Ovary (tissue), 9 donors: Measurements from ENCODE around the gene CEBPG. TPM values are rescaled to one million over a fixed set of nuclear protein-coding genes. Genes with fewer than 3 reads are reported as not detected.

ENCODE experiments used
- DNase-seq, 5 donors: peaks; one replicate each; pipeline ENCODE4 v3.0.0-alpha.2; 2019 to 2020
- H3K27ac ChIP-seq, 2 donors: fragments of 200-600 bp; one replicate each; pipeline versions ENCODE4 v1.5.1 to v1.8.0; 2019 to 2022
- H3K27me3 ChIP-seq: fragments of 200-600 bp; one replicate; pipeline ENCODE4 v1.8.0; 2022
- H3K36me3 ChIP-seq: fragments of 200-600 bp; sonication (generic); one replicate; pipeline ENCODE4 v1.5.1; 2019
- H3K4me1 ChIP-seq: one replicate; pipeline ENCODE4 v1.8.1; 2013; ENCODE audit warnings: mild to moderate bottlenecking, moderate library complexity; ENCODE audit not compliant: insufficient read depth
- H3K4me3 ChIP-seq: fragments of 200-600 bp; sonication (generic); one replicate; pipeline ENCODE4 v1.5.1; 2017
- H3K9me3 ChIP-seq, 2 donors: fragments of 200-600 bp in 1 of 2; sonication (generic) in 1 of 2; one replicate each; pipeline versions ENCODE4 v1.5.1 to v1.8.1; 2013 to 2019; ENCODE audit warnings: mild to moderate bottlenecking in 1 of 2, moderate library complexity in 1 of 2
- CTCF ChIP-seq, 3 donors: fragments of 450-650 bp in 2 of 3; fragments of 200-600 bp in 1 of 3; IDR thresholded peaks; one replicate each; pipeline versions ENCODE4 v1.5.1 to v1.8.0; 2016 to 2022; ENCODE audit warnings: antibody characterized with exemption in 3 of 3, mild to moderate bottlenecking in 1 of 3
- EP300 ChIP-seq: sonication (generic); formaldehyde crosslinking; IDR thresholded peaks from one replicate; pipeline ENCODE4 v1.6.1; 2017; ENCODE audit warnings: antibody characterized with exemption
- POLR2A ChIP-seq: fragments of 450-650 bp; IDR thresholded peaks from one replicate; pipeline ENCODE4 v1.6.1; 2017; ENCODE audit warnings: antibody characterized with exemption, mild to moderate bottlenecking, moderate library complexity
- WGBS, 3 donors: extraction: QIAGEN DNeasy Blood & Tissue Kit in 1 of 3; methylation state at CpG; one replicate each; pipeline versions ENCODE4 v1.1.5 to v1.1.7; 2013 to 2017; 5-methylcytosine and 5-hydroxymethylcytosine counted together
- intact Hi-C, 4 donors: fragments of 100-400 bp; cut with DNase I; formaldehyde crosslinking; loops; one replicate each; pipeline versions ENCODE4 v1.11.0 to v1.15.1; 2022 to 2023
- polyA plus RNA-seq, 2 donors: library from polyadenylated mRNA; stranded (reverse); fragments of 200-250 nt in 1 of 2; fragments of 350-450 nt in 1 of 2; fragmentation: Illumina TruSeq in 1 of 2; extraction: RNeasy Lipid Tissue Mini Kit (QIAGEN cat#74804) in 1 of 2; gene quantifications; one replicate each; pipeline ENCODE4 v1.2.3, GENCODE V29; 2013 to 2014
- total RNA-seq, 7 donors: library from RNA; depleted of rRNA in 2 of 7; stranded (reverse); fragments of >200 nt in 2 of 7; fragmentation: NEBNext Ultra II Directional in 3 of 7; extraction: Animal tissue kit (Norgen Biotek cat#: 25700) in 3 of 7; gene quantifications; one replicate each; pipeline versions ENCODE4 v1.1.0 to v1.2.4, GENCODE V29; 2016 to 2023
- donor health status: DM: no; HTN: no; CAD: no; lungs with moderate emphysema.
- donor health status: DM: no; HTN: no; CAD: no.
- donor health status: Bipolar disorder and iron deficiency.
- donor health status: DM: yes; HTN: yes; CAD: no.
- donor health status: DM: no; HTN: no; CAD: no.
- donor health status: DM: yes; HTN: yes; CAD: no.

The CEBPG gene
- total and polyA plus RNA-seq, 9 donors = 5.6 to 54.6 (median 12.0) TPM

DNA sequence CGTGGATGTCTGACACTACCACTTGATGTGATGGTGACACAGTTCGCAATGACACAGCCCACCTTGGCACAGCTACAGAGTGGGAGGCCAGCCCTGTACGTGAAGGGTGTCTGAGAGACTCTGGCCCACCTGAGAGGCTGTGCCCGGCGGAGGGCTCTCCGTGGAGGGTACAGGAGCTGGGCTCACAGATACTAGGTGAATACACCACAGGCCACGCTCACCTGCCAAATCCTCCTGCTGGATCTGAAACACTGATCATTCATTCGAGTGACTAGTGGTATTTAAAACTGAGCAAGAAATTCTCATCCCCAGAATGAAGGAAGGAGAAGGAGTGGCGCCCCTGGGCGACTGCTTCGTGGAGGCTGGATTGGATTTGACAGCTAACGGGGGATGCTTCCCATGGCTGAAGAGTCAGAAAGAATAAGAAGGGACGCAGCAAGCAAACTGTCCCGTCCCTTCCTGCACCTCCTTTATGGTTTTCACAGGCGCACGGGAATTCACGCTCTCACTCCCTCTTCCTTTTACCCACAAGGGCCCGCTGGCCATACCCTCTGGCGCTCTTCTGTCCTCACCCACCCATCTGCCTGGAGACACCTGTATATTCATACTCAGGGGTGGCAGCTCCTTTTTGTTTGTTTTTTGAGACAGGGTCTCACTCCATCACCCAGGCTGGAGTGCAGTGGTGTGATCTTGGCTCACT lies 25.0 kb downstream of the CEBPG start:
- Histone ChIP-seq H3K36me3 (no peaks in the 10 kb centered on the region), H3K4me1 (peaks cover 4% of the 10 kb centered on the region), H3K9me3 (no peaks in the 10 kb centered on the region), H3K4me3 (no peak overlapping the region), H3K27me3 (no peaks in the 10 kb centered on the region), H3K27ac (no peak overlapping the region)
- WGBS, 3 donors = 87 to 90% (median 89%) methylated on average over 19 of the region's 19 CpGs
- intact Hi-C loops = loop anchor here in 1 of 4 donors (10.0 kb wide), 1 partner anchor 84 kb away; no protein-coding TSS in a partner anchor
- TF ChIP-seq CTCF (IDR thresholded peaks at IDR 0.05) (no peak), EP300 (no peak), POLR2A (no peak)
- peak in 2 of 5 donors; percentile 11 to 14 for DNase-seq

- Histone ChIP-seq H3K9me3 (no peaks in the 10 kb centered on the region), H3K27ac (no peak overlapping the region), H3K4me1 (peaks cover 4% of the 10 kb centered on the region), H3K27me3 (no peaks in the 10 kb centered on the region), H3K36me3 (no peaks in the 10 kb centered on the region), H3K4me3 (no peak overlapping the region)
- peak in 2 of 5 donors; percentile 8 to 12 for DNase-seq
- TF ChIP-seq POLR2A (no peak), EP300 (no peak)
- WGBS, 3 donors = 91 to 95% (median 92%) methylated on average over 28 of the region's 28 CpGs
- intact Hi-C loops = loop anchor here in 1 of 4 donors (10.0 kb wide), 1 partner anchor 84 kb away; no protein-coding TSS in a partner anchor
Measured at GRCh38 chr19:33399081-33399744, 25.7 kb downstream of the CEBPG start.

DNA sequence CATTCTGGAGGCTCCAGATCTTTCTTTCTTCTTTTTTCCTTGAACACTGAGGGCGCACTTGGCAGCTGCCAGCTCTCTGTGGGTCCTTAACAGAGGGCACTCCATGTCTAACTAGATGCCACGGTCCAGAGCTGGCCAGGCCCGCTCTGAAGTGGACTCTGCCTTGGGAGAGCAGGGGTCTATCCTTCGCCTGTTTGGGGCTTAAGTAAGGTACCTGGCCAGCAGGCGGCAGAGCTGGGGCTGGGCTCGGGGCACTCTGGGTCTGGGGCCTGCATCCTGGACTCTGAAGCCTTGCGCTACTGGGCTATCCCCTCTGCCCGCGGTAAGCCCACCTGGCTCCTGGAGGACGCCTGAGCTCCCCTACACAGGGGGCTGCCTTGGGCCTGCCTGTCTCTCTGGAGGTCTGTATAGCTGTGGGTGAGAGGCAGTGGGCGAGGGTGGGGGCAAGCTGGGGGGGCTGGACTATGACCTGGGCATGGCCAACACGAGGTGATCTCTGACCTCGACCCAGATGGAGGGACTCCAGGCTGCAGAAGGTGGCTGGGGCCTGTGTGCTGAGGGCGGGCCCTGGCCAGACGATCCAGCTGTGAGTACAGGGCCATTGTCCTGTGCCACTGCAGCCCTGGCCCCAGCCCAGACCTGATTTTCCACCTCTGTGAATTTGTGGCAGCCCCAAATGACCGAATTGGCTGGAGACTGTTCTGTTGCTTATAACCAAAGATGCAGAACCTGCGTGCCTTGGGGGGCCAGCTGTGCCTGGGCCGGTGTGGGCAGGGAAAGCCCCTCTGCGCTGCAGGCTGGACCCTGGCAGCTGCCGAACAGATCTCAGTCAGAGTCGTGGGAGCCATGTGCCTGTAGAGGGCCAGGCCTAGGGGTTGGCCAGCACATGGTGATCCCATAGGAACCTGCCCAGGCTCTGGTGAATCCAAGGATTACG lies 26.5 kb downstream of the CEBPG start:
- Histone ChIP-seq H3K27ac (no peak overlapping the region), H3K9me3 (no peaks in the 10 kb centered on the region), H3K27me3 (no peaks in the 10 kb centered on the region), H3K4me3 (no peak overlapping the region), H3K4me1 (peaks cover 4% of the 10 kb centered on the region), H3K36me3 (no peaks in the 10 kb centered on the region)
- 86 to 92% (median 89%) methylated on average over 20 to 22 of the region's 22 CpGs for WGBS, 3 donors
- peak in 2 of 5 donors; percentile 11 to 13 for DNase-seq
- TF ChIP-seq CTCF (IDR thresholded peaks at IDR 0.05) (no peak), EP300 (no peak), POLR2A (no peak)
- intact Hi-C loops = loop anchor here in 2 of 4 donors (10.0 kb wide), 2 partner anchors 85 to 255 kb away; no protein-coding TSS in a partner anchor

DNA sequence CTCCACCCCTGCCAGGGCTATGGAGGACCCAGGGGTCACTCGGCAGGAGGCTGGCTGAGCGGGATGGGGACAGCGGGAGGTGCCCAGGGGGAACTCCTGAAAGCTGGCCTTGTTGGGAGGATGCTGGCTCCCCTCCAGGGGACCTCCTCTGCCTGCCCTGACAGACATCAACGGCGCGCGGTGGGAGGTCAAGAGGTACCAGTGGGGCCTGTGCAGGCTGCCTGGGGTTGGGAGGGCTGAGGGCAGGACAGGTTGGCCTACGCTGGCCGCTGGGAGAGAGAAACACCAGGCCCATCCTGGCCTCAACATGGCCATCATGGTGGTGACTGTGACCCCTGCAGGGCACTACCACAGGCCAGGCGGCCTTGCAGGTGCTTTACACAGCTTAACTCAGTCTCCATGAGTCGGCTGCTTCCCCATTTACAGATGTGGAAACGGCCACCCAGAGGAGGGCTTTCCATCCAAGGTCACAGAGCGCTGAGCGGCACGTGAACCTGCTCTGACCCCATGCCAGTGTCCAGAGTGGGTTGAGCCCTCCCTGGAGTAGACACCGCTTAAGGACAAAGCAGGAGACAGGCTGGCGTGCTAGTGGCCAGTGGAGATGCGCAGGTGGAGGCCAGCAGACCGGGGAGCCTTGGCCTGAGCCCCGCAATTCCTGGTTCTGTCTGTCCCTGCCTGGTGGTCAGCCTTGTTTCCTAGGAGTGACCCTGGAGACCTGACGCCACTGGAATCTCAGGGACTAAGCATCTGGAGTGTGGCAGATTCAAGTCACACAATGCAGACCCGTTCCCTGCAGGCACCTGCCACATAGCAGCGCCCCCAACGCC lies 27.6 kb downstream of the CEBPG start:
- Histone ChIP-seq H3K36me3 (no peaks in the 10 kb centered on the region), H3K9me3 (no peaks in the 10 kb centered on the region), H3K4me1 (peaks cover under 1% of the 10 kb centered on the region), H3K4me3 (no peak overlapping the region), H3K27ac (no peak overlapping the region), H3K27me3 (no peaks in the 10 kb centered on the region)
- peak in 2 of 5 donors; percentile 12 for DNase-seq
- no peak for TF ChIP-seq POLR2A
- TF ChIP-seq CTCF (IDR thresholded peaks at IDR 0.05) = no peak
- no peak for TF ChIP-seq EP300
- intact Hi-C loops = loop anchor here in 2 of 4 donors (10.0 kb wide), 1 partner anchor 256 kb away; no protein-coding TSS in a partner anchor
- 80 to 95% (median 89%) methylated on average over 23 to 24 of the region's 24 CpGs for WGBS, 3 donors
